GM19025 (cell line): ENCODE results near the gene TROAP.
"Not testable (repeated sequence)": the region's sequence is repeated elsewhere in the genome, so short reads cannot be mapped to it uniquely, and the experiment has no call there.

Source experiments
- ATAC-seq: cut with Tn5 transposase; IDR thresholded peaks from one replicate; pipeline ENCODE4 v1.9.1; 2021; ENCODE audit warnings: mild to moderate bottlenecking, low read depth, moderate library complexity; ENCODE audit not compliant: unreplicated experiment

The TROAP gene

GRCh38 chr12:49366096-49366651 is 43.1 kb downstream of the TROAP start:
- ATAC-seq = peak; percentile 3

GRCh38 chr12:49366652-49367380 is 43.8 kb downstream of the TROAP start:
- ATAC-seq = peak; percentile 58

GRCh38 chr12:49367381-49368239 is 44.6 kb downstream of the TROAP start, which contains the start of gene SPATS2:
Gene SPATS2, plus strand, starts transcription at chr12:49367462. Its CDS starts 93,551 bp downstream, at chr12:49461013.
- ATAC-seq = no peak

GRCh38 chr12:49368240-49368600 is 45.2 kb downstream of the TROAP start:
- no peak for ATAC-seq

GRCh38 chr12:49369411-49370145 is 46.5 kb downstream of the TROAP start:
- peak; percentile 41 for ATAC-seq

GRCh38 chr12:49370539-49370938 is 47.5 kb downstream of the TROAP start:
- no peak for ATAC-seq

- no peak for ATAC-seq
These were observed 52.4 kb downstream of the TROAP start for GRCh38 chr12:49375406-49375805.

GRCh38 chr12:49377386-49377785 is 54.3 kb downstream of the TROAP start:
- no peak for ATAC-seq

- not testable (repeated sequence) for ATAC-seq
These were observed 57.1 kb downstream of the TROAP start for GRCh38 chr12:49380184-49380583.
